ENCODE measurements around the gene PRSS12. TPM values are rescaled to one million over a fixed set of nuclear protein-coding genes. Genes with fewer than 3 reads are reported as not detected.
"Not testable (repeated sequence)": the region's sequence is repeated elsewhere in the genome, so short reads cannot be mapped to it uniquely, and the experiment has no call there.

PRSS12 gene
- polyA plus RNA-seq, 3 donors: 7.7 to 13.2 (median 11.1) TPM

DNA sequence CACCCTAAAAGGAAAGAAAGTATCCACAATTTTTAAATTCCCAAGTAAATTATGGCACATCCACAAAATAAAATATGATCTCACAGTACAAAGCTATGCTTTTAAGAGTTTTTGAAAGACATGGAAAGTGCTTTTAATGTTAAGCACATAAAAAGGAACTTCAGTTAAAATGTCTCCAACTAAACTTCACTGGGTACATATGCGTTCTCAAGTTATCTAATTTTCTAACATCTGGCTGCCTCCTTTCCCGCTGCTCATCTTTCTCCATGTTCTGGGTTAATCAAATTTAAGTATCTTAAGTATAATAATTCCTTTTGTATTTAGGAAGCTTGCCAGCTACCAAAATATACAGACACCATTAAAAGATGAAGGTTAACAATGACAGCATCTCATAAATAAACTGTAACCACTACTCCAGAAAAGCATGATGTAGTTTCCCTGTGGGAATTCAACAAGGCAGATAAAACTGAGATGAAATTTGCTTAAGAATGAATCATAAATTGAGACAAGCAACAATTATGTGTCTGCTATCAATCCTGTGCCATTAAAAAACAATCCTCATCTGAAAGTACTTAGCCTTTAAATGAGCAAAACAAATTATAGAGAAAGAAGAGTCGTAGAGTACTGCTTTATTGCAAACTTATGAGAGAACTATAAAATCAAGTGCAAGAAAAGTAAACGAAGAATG is 25.1 kb downstream of the PRSS12 start:
- peak in 2 of 3 donors; percentile 38 to 42 for DNase-seq (ENCODE audit: low read depth in 3 of 3, low spot score in 2 of 3)

DNA sequence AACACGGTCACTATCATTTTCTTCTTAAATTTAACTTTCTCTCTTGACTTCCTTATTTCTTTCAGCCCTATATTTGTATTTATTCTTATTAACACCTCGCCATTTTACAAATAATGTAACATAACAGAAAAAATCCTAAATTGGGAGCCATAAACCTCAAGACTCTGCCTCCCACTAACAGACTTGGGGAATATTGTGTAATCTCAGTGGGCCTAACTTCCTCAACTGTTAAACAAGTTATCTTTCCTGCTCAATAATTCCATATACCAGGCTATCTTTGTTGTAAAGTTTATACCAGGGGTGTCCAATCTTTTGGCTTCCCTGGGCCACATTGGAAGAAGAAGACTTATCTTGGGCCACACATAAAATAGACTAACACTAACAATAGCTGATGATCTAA is 26.2 kb downstream of the PRSS12 start:
- DNase-seq (ENCODE audit: low read depth in 3 of 3, low spot score in 2 of 3): no peak

DNA sequence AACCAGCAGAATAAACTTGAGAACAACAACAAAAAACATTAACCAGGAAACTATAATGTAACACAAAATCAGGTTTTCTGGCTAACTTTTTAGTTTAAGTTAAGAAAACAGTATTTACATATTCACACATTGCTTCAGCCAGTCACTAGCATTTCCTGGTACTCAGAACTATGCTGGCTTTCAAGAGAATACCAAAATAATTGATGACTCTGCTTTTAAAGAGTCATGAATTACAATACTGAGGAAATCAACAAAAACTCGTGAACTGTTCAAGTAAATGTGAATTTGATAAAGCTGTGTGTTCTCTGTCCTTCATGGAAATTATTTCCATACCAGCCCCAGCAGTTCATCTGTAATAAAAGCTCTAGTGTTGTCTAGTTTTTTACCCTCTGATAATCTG is 27.4 kb downstream of the PRSS12 start:
- no peak for DNase-seq (ENCODE audit: low read depth in 3 of 3, low spot score in 2 of 3)

GRCh38 chr4:118322831-118323502 is 29.8 kb downstream of the PRSS12 start:
- no peak for DNase-seq (ENCODE audit: low read depth in 3 of 3, low spot score in 2 of 3)

DNA sequence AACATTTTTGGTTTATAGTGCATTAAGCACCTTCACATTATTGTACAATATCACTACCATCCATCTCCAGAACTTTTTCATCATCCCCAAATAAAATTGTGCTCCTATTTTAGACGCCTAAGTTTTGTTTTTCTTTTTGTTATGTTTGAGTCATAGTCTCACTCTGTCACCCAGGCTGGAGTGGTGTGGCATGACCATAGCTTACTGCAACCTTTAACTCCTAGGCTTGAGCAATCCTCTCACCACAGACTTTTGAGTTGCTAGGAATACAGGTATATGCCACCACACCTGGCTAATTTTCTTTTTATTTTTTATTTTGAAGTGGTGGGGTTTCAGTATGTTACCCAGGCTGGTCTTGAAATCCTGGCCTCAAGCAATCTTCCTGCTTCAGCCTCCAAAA is 33.9 kb downstream of the PRSS12 start:
- DNase-seq (ENCODE audit: low read depth in 3 of 3, low spot score in 2 of 3): no peak

- no peak for DNase-seq (ENCODE audit: low read depth in 3 of 3, low spot score in 2 of 3)
These were observed 35.1 kb downstream of the PRSS12 start for GRCh38 chr4:118317691-118318090.

DNA sequence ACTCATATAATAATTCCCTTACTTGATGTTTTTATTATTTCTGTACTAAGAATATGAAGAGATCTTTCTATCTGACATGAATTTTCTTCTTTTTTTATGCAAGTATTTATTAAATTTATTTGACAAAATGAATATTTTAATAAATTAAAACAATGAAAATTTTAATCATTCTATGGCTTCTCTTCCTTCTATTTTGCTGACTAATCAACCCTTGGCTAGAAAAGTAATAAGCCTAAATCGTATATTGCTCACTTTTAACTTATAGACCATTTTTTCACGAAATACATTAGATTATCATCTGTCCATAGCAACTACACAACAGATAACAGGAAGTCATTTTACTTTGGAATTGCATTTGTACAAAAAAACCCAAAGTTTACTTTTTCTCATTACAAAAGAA is 38.6 kb downstream of the PRSS12 start:
- DNase-seq (ENCODE audit: low read depth in 3 of 3, low spot score in 2 of 3): no peak

GRCh38 chr4:118313098-118313497 is 39.7 kb downstream of the PRSS12 start:
- DNase-seq (ENCODE audit: low read depth in 3 of 3, low spot score in 2 of 3): no peak

DNA sequence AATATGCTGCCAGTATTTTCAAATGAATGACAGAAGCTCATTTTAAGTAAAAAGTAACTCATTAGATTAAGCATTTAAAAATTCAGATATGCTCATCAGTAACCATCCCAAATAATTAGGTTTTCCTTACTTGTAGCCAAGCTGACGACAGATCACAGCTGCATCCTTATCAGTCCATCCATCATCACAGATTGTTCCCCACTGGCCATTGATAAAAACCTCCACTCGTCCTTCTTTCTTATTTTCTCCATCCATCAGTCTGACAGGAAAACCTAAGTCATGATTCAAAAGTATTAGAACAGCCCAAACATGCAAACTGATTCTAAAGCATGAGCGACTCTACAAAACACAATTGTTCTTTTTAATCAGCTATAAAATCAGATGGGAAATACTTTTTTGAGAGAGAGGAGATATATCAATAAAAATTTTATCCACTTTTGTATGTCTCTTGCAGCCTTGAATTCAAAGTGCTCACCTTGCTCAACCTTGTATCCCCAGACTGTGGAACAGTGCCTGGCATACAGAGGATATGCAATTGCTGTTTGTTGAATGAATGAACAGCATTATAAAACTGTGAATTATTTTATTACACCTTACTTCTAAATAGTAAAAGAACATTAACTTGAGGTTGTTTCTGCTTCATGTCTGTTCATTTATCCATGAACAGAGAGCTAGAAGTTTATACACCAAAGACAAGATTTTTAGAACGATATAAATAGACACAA is 44.3 kb downstream of the PRSS12 start:
- no peak for DNase-seq (ENCODE audit: low read depth in 3 of 3, low spot score in 2 of 3)

GRCh38 chr4:118307643-118308042 is 45.2 kb downstream of the PRSS12 start:
- no peak for DNase-seq (ENCODE audit: low read depth in 3 of 3, low spot score in 2 of 3)

DNA sequence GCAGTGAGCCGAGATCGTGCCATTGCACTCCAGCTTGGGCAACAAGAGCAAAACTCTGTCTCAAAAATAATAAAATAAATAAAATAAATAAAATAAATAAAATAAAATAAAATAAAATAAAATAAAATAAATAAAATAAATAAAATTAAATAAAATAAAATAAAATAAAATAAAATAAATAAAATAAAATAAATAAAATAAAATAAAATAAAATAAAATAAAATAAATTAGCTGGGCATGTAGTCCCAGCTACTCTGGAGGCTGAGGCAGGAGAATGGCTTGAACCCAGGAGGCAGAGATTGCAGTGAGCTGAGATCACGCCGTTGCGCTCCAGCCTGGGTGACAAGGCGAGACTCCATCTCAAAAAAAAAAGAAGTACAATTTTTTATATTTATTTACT is 53.2 kb downstream of the PRSS12 start:
- DNase-seq (ENCODE audit: low read depth in 3 of 3, low spot score in 2 of 3): not testable (repeated sequence)

DNA sequence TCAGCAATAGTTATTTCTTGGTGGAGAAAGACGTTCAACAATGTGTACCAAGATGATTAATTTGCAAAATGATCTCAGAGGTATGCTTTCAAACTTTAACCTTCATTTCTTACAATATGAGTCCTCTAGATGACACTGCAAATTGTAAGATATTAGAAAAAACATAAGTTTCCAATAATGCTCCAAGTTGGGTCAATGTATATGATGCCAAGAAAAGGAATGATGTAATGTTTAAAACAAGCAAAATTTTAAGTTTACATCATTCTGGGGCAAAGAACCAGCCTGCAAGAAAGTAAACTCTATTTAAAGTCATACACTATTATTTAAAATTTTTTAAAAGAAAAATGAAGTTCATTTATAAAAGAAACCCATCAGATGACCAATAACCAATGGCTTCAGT is 56.1 kb downstream of the PRSS12 start:
- no peak for DNase-seq (ENCODE audit: low read depth in 3 of 3, low spot score in 2 of 3)

DNA sequence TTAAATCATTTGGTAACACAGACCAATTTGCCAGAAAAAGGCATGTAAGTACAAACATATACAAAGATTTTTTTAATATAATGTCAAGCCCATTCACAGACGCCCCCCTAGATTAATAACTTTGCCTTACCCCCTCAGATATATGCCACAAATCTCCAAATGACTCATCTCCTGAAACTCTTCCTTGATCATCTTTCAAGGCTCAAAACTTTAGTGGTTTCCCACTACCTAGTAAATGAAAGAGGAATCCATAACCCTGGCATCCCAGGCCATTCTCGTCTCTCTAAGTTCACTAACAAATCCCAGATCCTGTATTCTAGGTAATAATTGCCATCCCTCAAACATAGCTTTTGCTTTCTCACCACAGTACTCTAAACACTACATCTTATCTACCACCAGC is 61.9 kb downstream of the PRSS12 start:
- no peak for DNase-seq (ENCODE audit: low read depth in 3 of 3, low spot score in 2 of 3)

- DNase-seq (ENCODE audit: low read depth in 3 of 3, low spot score in 2 of 3): no peak
These were observed 63.0 kb downstream of the PRSS12 start for GRCh38 chr4:118289794-118290193.

GRCh38 chr4:118287711-118288451 is 64.9 kb downstream of the PRSS12 start:
- DNase-seq (ENCODE audit: low read depth in 3 of 3, low spot score in 2 of 3): no peak

GRCh38 chr4:118286685-118287084 is 66.1 kb downstream of the PRSS12 start:
- DNase-seq (ENCODE audit: low read depth in 3 of 3, low spot score in 2 of 3): no peak

- DNase-seq (ENCODE audit: low read depth in 3 of 3, low spot score in 2 of 3): no peak
These were observed 66.9 kb downstream of the PRSS12 start for GRCh38 chr4:118285931-118286330.

- DNase-seq (ENCODE audit: low read depth in 3 of 3, low spot score in 2 of 3): no peak
These were observed 68.6 kb downstream of the PRSS12 start for GRCh38 chr4:118284169-118284568.

GRCh38 chr4:118282692-118283091 is 70.1 kb downstream of the PRSS12 start:
- DNase-seq (ENCODE audit: low read depth in 3 of 3, low spot score in 2 of 3): no peak

- no peak for DNase-seq (ENCODE audit: low read depth in 3 of 3, low spot score in 2 of 3)
These were observed 71.0 kb downstream of the PRSS12 start for GRCh38 chr4:118281611-118282442.

Measured in right renal cortex interstitium (tissue), 3 donors.